Islet precursor cell (in vitro differentiated cells): ENCODE measurements around the gene RAET1L.

Experiments
- DNase-seq: peaks from one replicate; pipeline ENCODE4 v3.0.0-alpha.2; 2018

RAET1L gene

GRCh38 chr6:149990661-149991471 lies 34.5 kb downstream of the RAET1L start:
- peak; percentile 63 for DNase-seq

- peak; percentile 54 for DNase-seq
Observed at GRCh38 chr6:149990212-149990660, 35.1 kb downstream of the RAET1L start.

- DNase-seq: peak; percentile 46
Observed at GRCh38 chr6:149988550-149989346, 36.6 kb downstream of the RAET1L start.

- DNase-seq: no peak
Observed at GRCh38 chr6:149987602-149988107, 37.7 kb downstream of the RAET1L start.

GRCh38 chr6:149985481-149985937 lies 39.8 kb downstream of the RAET1L start:
- DNase-seq: peak; percentile 35

GRCh38 chr6:149984773-149985172 lies 40.6 kb downstream of the RAET1L start:
- DNase-seq: peak; percentile 14

GRCh38 chr6:149983145-149983544 lies 42.2 kb downstream of the RAET1L start:
- DNase-seq: peak; percentile 45

GRCh38 chr6:149979293-149979692 lies 46.0 kb downstream of the RAET1L start:
- DNase-seq: peak; percentile 12

GRCh38 chr6:149978610-149979009 lies 46.7 kb downstream of the RAET1L start:
- DNase-seq: peak; percentile 25

- DNase-seq: peak; percentile 32
Observed at GRCh38 chr6:149977221-149977620, 48.1 kb downstream of the RAET1L start.

- no peak for DNase-seq
Observed at GRCh38 chr6:149975400-149975799, 49.9 kb downstream of the RAET1L start.

- peak; percentile 42 for DNase-seq
Observed at GRCh38 chr6:149974825-149975224, 50.5 kb downstream of the RAET1L start.

GRCh38 chr6:149974394-149974793 lies 50.9 kb downstream of the RAET1L start:
- DNase-seq: peak; percentile 36

GRCh38 chr6:149969635-149970034 lies 55.7 kb downstream of the RAET1L start:
- DNase-seq: no peak

GRCh38 chr6:149968909-149969308 lies 56.4 kb downstream of the RAET1L start:
- peak; percentile 25 for DNase-seq
